HFF-Myc (cell line): ENCODE measurements around the gene RCOR3.
"Not testable (repeated sequence)": the region's sequence is repeated elsewhere in the genome, so short reads cannot be mapped to it uniquely, and the experiment has no call there.

Experiments used
- DNase-seq: peaks from one replicate; pipeline ENCODE4 v3.0.0-alpha.2; 2011; ENCODE audit warnings: low read depth; ENCODE audit errors: extremely low read depth
- H3K4me3 ChIP-seq: replicated peaks from 2 replicates; pipeline ENCODE4 v1.5.1; 2011; ENCODE audit warnings: low read depth, mild to moderate bottlenecking, control low read depth, low read length
- TF ChIP-seq, protein P1 (sequence below): IDR thresholded peaks from 2 replicates; pipeline ENCODE4 v1.5.1; 2012; ENCODE audit warnings: mild to moderate bottlenecking, low read depth, low read length, control low read depth; ENCODE audit errors: missing control alignments

Gene RCOR3

GRCh38 chr1:211319892-211320291 is 60.7 kb downstream of the RCOR3 start:
- TF ChIP-seq, protein P1, sequence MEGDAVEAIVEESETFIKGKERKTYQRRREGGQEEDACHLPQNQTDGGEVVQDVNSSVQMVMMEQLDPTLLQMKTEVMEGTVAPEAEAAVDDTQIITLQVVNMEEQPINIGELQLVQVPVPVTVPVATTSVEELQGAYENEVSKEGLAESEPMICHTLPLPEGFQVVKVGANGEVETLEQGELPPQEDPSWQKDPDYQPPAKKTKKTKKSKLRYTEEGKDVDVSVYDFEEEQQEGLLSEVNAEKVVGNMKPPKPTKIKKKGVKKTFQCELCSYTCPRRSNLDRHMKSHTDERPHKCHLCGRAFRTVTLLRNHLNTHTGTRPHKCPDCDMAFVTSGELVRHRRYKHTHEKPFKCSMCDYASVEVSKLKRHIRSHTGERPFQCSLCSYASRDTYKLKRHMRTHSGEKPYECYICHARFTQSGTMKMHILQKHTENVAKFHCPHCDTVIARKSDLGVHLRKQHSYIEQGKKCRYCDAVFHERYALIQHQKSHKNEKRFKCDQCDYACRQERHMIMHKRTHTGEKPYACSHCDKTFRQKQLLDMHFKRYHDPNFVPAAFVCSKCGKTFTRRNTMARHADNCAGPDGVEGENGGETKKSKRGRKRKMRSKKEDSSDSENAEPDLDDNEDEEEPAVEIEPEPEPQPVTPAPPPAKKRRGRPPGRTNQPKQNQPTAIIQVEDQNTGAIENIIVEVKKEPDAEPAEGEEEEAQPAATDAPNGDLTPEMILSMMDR, result no peak

DNA sequence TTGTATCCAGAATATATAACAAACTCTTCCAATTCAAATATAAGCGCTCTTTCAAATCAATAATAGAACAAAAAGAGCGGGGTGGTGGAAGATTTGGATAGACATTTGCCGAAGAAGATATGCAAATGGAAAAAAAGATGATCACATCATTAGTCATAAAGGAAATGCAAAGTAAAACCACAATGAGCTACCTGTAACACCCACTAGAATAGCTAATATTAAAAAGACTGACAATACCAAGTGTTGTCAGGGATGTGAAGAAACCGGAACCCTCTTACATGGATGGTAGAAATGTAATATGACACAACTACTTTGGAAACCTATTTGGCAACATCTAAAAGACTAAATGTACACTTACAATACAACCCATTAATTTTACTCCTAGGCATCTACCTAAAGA is 61.8 kb downstream of the RCOR3 start:
- H3K4me3 ChIP-seq, result no peak overlapping the region
- DNase-seq, result no peak
- TF ChIP-seq, protein P1, result no peak

More at GRCh38 chr1:211319892-211320291, 60.7 kb downstream of the RCOR3 start:
- no peak overlapping the region for H3K4me3 ChIP-seq
- DNase-seq, result no peak

DNA sequence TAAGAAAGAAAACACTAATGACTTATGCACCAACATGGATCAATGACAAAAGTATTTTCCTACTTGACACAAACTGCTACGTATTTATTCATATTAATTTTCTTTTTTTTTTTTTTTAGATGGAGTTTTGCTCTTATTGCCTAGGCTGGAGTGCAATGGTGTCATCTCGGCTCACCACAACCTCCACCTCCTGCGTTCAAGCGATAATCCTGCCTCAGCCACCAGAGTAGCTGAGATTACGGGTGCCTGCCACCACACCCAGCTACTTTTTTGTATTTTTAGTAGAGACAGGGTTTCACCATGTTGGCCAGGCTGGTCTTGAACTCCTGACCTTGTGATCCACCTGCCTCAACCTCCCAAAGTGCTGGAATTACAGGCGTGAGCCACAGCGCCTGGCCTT is 62.5 kb downstream of the RCOR3 start:
- DNase-seq, H3K4me3 ChIP-seq: not testable (repeated sequence)

- H3K4me3 ChIP-seq, result no peak overlapping the region
- DNase-seq, result no peak
- TF ChIP-seq, protein P1, result peak; percentile 86
These were observed 64.2 kb downstream of the RCOR3 start for GRCh38 chr1:211323156-211324063.

- DNase-seq, result no peak
- TF ChIP-seq, protein P1, result no peak
- no peak overlapping the region for H3K4me3 ChIP-seq
These were observed 66.0 kb downstream of the RCOR3 start for GRCh38 chr1:211324992-211325775.

- peak overlapping the region; percentile 63 for H3K4me3 ChIP-seq
- no peak for DNase-seq
- TF ChIP-seq, protein P1, result no peak
These were observed 67.0 kb downstream of the RCOR3 start for GRCh38 chr1:211326140-211326527.
